ENCODE data around the gene MRFAP1. TPM values are rescaled to one million over a fixed set of nuclear protein-coding genes. Genes with fewer than 3 reads are reported as not detected.
"Not testable (repeated sequence)": the region's sequence is repeated elsewhere in the genome, so short reads cannot be mapped to it uniquely, and the experiment has no call there.

The MRFAP1 gene
- total RNA-seq, 2 donors from 2014 or later: 223 to 237 TPM

- intact Hi-C loops (cut with DNase I): no loop called here
- no peak for DNase-seq (ENCODE audit: low spot score)
Observed at GRCh38 chr4:6657242-6658208, 17.0 kb downstream of the MRFAP1 start.

GRCh38 chr4:6658209-6658595, 17.7 kb downstream of the MRFAP1 start:
- intact Hi-C loops (cut with DNase I): no loop called here
- DNase-seq (ENCODE audit: low spot score): no peak

GRCh38 chr4:6658597-6659075, 18.2 kb downstream of the MRFAP1 start:
- intact Hi-C loops (cut with DNase I): no loop called here
- no peak for DNase-seq (ENCODE audit: low spot score)

- intact Hi-C loops (cut with DNase I): no loop called here
- no peak for DNase-seq (ENCODE audit: low spot score)
Observed at GRCh38 chr4:6659897-6660296, 19.4 kb downstream of the MRFAP1 start.

GRCh38 chr4:6660430-6660829, 19.9 kb downstream of the MRFAP1 start:
- intact Hi-C loops (cut with DNase I): no loop called here
- DNase-seq (ENCODE audit: low spot score): no peak

- intact Hi-C loops (cut with DNase I): no loop called here
- DNase-seq (ENCODE audit: low spot score): no peak
Observed at GRCh38 chr4:6662591-6662990, 22.1 kb downstream of the MRFAP1 start.

- no peak for DNase-seq (ENCODE audit: low spot score)
- intact Hi-C loops (cut with DNase I): no loop called here
Observed at GRCh38 chr4:6663596-6664393, 23.3 kb downstream of the MRFAP1 start.

GRCh38 chr4:6665320-6665654, 24.8 kb downstream of the MRFAP1 start:
- no peak for DNase-seq (ENCODE audit: low spot score)

GRCh38 chr4:6668391-6668790, 27.9 kb downstream of the MRFAP1 start:
- intact Hi-C loops (cut with DNase I): no loop called here
- no peak for DNase-seq (ENCODE audit: low spot score)

More at GRCh38 chr4:6665320-6665654, 24.8 kb downstream of the MRFAP1 start:
- intact Hi-C loops (cut with DNase I): no loop called here

GRCh38 chr4:6671648-6672047, 31.2 kb downstream of the MRFAP1 start:
- no peak for DNase-seq (ENCODE audit: low spot score)
- intact Hi-C loops (cut with DNase I): no loop called here

GRCh38 chr4:6672131-6672530, 31.6 kb downstream of the MRFAP1 start:
- intact Hi-C loops (cut with DNase I): no loop called here

GRCh38 chr4:6672541-6673190, 32.2 kb downstream of the MRFAP1 start:
- intact Hi-C loops (cut with DNase I); DNase-seq (ENCODE audit: low spot score): not testable (repeated sequence)

More at GRCh38 chr4:6672131-6672530, 31.6 kb downstream of the MRFAP1 start:
- DNase-seq (ENCODE audit: low spot score): no peak

- DNase-seq (ENCODE audit: low spot score); intact Hi-C loops (cut with DNase I): not testable (repeated sequence)
Observed at GRCh38 chr4:6673191-6673659, 32.7 kb downstream of the MRFAP1 start.

GRCh38 chr4:6673660-6674499, 33.4 kb downstream of the MRFAP1 start:
- intact Hi-C loops (cut with DNase I): no loop called here
- DNase-seq (ENCODE audit: low spot score): peak; percentile 99

GRCh38 chr4:6674500-6675149, 34.1 kb downstream of the MRFAP1 start:
- no peak for DNase-seq (ENCODE audit: low spot score)
- intact Hi-C loops (cut with DNase I): no loop called here

GRCh38 chr4:6676722-6677558, 36.5 kb downstream of the MRFAP1 start:
- intact Hi-C loops (cut with DNase I): no loop called here
- no peak for DNase-seq (ENCODE audit: low spot score)

GRCh38 chr4:6680372-6681034, 40.0 kb downstream of the MRFAP1 start:
- intact Hi-C loops (cut with DNase I): no loop called here
- DNase-seq (ENCODE audit: low spot score): no peak

All from posterior vena cava (tissue), 2 donors.